Measurements from ENCODE around the gene RASAL3.

GRCh38 chr19:15455996-15456395, 8.3 kb downstream of the RASAL3 start:
- TF ChIP-seq CTCF (IDR thresholded peaks at IDR 0.05; ENCODE audit: low read depth, low read length) (no peak), EZH2phosphoT487 (IDR thresholded peaks at IDR 0.05; ENCODE audit: low read depth) (no peak)
